Measurements from ENCODE around the gene NME9. TPM values are rescaled to one million over a fixed set of nuclear protein-coding genes. Genes with fewer than 3 reads are reported as not detected.

NME9 gene
- total RNA-seq, 1 donor from 2014 or later, result not detected

DNA sequence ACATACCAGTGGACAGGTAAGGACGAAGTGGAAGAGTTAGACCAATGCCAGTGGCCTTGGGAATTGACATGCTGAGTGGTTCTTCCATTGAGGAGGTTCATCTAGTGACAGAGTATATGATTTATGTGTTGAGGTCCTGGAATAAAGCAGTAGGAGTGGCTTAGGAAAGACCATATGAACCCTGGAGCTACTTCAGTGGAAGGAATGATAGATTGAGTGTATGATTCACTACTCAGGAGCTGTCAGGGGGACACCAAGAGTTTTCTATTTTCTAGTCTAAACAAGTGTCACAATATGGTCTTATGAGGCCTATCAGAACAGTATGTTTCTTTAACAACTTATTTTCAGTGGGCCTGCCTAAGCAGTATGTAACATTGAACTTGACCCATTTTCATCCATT is 63.9 kb downstream of the NME9 start:
- H3K27me3 ChIP-seq (ENCODE audit: control insufficient read depth, insufficient read depth, low read length), result no peaks in the 10 kb centered on the region
- DNase-seq (ENCODE audit: low read depth), result no peak
- no peak for FAIRE-seq
- TF ChIP-seq, protein P1, sequence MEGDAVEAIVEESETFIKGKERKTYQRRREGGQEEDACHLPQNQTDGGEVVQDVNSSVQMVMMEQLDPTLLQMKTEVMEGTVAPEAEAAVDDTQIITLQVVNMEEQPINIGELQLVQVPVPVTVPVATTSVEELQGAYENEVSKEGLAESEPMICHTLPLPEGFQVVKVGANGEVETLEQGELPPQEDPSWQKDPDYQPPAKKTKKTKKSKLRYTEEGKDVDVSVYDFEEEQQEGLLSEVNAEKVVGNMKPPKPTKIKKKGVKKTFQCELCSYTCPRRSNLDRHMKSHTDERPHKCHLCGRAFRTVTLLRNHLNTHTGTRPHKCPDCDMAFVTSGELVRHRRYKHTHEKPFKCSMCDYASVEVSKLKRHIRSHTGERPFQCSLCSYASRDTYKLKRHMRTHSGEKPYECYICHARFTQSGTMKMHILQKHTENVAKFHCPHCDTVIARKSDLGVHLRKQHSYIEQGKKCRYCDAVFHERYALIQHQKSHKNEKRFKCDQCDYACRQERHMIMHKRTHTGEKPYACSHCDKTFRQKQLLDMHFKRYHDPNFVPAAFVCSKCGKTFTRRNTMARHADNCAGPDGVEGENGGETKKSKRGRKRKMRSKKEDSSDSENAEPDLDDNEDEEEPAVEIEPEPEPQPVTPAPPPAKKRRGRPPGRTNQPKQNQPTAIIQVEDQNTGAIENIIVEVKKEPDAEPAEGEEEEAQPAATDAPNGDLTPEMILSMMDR (IDR thresholded peaks at IDR 0.05; ENCODE audit: insufficient read depth, low read length, severe bottlenecking), result no peak
- no peaks in the 10 kb centered on the region for H3K36me3 ChIP-seq (ENCODE audit: control insufficient read depth, insufficient read depth, low read length)
- no peak overlapping the region for H3K4me3 ChIP-seq (ENCODE audit: low read depth, low read length)

DNA sequence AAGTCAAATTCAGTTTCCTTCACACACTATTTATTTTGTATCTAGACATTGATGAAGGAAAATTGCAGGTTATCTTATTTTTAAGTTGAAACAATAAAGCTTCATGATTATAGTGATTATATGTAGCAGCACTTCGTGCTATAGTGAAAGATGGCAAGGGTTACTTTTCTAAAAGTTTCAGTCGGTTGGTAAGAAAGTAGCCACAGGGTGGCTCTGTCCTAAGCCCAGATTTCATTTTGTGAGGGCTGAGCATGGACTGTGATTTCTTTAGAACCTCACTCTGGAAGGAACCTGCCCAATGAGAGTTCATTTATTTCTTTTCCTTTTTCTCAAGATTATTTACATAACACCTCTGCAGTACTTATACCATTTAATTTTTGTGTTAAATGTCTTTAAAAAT is 66.5 kb downstream of the NME9 start:
- DNase-seq (ENCODE audit: low read depth) (no peak), FAIRE-seq (no peak)
- TF ChIP-seq, protein P1 (IDR thresholded peaks at IDR 0.05; ENCODE audit: insufficient read depth, low read length, severe bottlenecking), result no peak
- no peak overlapping the region for H3K4me3 ChIP-seq (ENCODE audit: low read depth, low read length)
- H3K27me3 ChIP-seq (ENCODE audit: control insufficient read depth, insufficient read depth, low read length), result no peaks in the 10 kb centered on the region
- H3K36me3 ChIP-seq (ENCODE audit: control insufficient read depth, insufficient read depth, low read length), result no peaks in the 10 kb centered on the region

DNA sequence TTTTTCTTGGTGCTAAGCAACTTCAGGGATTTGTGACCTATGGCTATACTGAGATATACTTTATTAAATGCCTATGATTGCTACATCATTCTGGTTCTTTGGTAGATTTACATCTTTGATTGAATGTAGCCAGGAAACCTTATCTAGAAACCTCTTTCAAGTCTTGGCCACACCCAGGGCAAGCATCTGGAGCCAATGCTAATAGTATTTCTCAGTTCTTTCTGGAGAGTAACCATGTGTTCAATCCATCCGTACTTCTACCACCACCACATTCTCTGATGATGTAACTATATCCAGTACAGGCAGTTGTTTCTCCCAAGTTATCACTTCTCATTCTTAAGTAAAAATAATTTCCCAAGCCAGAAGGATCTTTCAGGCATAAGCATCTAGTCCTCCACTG is 69.0 kb downstream of the NME9 start:
- H3K36me3 ChIP-seq (ENCODE audit: control insufficient read depth, insufficient read depth, low read length), result no peaks in the 10 kb centered on the region
- TF ChIP-seq, protein P1 (IDR thresholded peaks at IDR 0.05; ENCODE audit: insufficient read depth, low read length, severe bottlenecking), result no peak
- DNase-seq (ENCODE audit: low read depth), result no peak
- no peaks in the 10 kb centered on the region for H3K27me3 ChIP-seq (ENCODE audit: control insufficient read depth, insufficient read depth, low read length)
- FAIRE-seq, result no peak
- H3K4me3 ChIP-seq (ENCODE audit: low read depth, low read length), result no peak overlapping the region

DNA sequence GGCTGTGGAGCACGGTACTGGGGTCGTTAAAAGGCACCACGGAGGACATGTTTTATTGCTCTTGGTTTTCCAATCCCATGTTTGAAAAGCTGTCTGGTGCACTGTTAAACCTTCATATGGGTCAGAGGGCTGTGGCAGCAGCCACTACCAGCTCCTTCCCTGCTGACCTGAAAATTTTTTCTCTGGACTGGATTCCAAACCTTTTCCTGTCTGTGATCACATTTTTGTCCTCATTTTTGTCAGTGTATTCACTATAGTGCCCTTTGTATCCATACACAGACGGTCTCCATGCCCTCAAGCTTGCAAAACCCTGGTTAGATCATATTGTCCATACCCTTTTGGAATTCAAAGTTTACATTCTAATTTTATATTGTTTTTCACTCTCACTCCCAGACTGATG is 70.5 kb downstream of the NME9 start:
- Histone ChIP-seq H3K4me3 (ENCODE audit: low read depth, low read length) (no peak overlapping the region), H3K36me3 (ENCODE audit: control insufficient read depth, insufficient read depth, low read length) (no peaks in the 10 kb centered on the region), H3K27me3 (ENCODE audit: control insufficient read depth, insufficient read depth, low read length) (no peaks in the 10 kb centered on the region)
- DNase-seq (ENCODE audit: low read depth) (no peak), FAIRE-seq (no peak)
- TF ChIP-seq, protein P1 (IDR thresholded peaks at IDR 0.05; ENCODE audit: insufficient read depth, low read length, severe bottlenecking), result no peak

DNA sequence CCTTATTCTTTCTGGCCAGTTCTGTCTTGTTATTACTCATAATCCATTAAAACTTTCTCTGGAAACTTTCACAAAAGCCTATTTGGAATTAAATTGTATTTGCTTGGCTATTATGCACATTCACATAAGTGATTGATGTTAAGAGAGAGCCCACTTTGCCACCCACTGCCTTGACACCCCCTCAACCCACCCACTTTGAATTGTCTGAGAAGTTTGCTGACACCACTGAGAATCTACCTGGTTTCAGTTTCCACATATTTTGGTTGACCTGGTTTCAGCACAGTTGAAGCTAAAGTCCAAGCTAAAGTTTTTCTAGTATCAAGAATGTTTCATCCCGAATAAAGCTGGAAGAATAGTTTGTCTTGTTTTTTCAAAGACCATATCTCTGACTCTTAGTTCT is 71.7 kb downstream of the NME9 start:
- Histone ChIP-seq H3K27me3 (ENCODE audit: control insufficient read depth, insufficient read depth, low read length) (no peaks in the 10 kb centered on the region), H3K4me3 (ENCODE audit: low read depth, low read length) (no peak overlapping the region), H3K36me3 (ENCODE audit: control insufficient read depth, insufficient read depth, low read length) (no peaks in the 10 kb centered on the region)
- DNase-seq (ENCODE audit: low read depth) (no peak), FAIRE-seq (peak; percentile 40)
- TF ChIP-seq, protein P1 (IDR thresholded peaks at IDR 0.05; ENCODE audit: insufficient read depth, low read length, severe bottlenecking), result no peak

DNA sequence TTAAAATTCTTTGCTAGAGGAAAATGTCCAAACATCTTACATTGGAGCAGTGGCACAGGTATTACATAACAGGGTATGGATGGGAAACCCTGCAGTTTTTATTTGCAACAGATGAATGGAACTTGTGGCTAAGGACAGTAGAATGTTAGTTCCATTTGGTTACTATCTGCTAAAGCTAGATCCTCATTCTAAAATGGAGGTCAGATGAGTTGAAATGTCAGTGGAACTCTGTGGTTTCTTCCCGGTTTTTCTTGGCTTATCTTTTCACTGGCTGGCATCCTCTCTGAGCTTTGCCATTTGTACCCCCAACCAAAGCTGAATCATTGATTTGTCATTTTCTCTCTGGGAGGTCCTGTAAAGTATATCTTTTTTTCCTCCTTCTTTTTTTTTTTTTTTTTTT is 73.6 kb downstream of the NME9 start:
- TF ChIP-seq, protein P1 (IDR thresholded peaks at IDR 0.05; ENCODE audit: insufficient read depth, low read length, severe bottlenecking), result no peak
- Histone ChIP-seq H3K36me3 (ENCODE audit: control insufficient read depth, insufficient read depth, low read length) (no peaks in the 10 kb centered on the region), H3K4me3 (ENCODE audit: low read depth, low read length) (no peak overlapping the region), H3K27me3 (ENCODE audit: control insufficient read depth, insufficient read depth, low read length) (no peaks in the 10 kb centered on the region)
- FAIRE-seq (no peak), DNase-seq (ENCODE audit: low read depth) (no peak)
